ENCODE measurements around the gene MAP3K1. TPM values are rescaled to one million over a fixed set of nuclear protein-coding genes. Genes with fewer than 3 reads are reported as not detected.

The MAP3K1 gene
- total and polyA plus RNA-seq, 2 experiments from 2014 or later = 9.5 to 14.4 TPM

DNA sequence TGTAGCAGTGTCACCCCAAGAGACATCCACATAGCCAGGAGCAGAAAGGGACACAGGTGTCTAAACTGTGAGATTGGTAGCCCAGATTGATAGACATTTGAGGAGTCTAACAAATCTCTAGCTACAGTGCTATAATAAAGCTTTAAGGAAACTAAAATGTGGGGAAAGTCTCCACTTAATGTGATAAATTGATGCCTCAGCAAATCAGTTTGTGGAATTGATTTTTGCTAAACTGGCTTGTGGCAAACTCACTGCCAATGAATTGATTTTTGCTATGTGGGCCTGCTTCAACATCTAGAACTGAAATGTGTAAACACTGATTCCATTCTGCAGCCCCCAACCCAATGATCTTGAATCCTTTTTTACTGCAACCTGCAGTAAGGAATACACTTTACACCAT, 16.8 kb upstream of the MAP3K1 start:
- Histone ChIP-seq H3F3A (replicated peaks; ENCODE audit: low read depth) (no peaks in the 10 kb centered on the region), H3K9me2 (ENCODE audit: insufficient read depth) (no peaks in the 10 kb centered on the region), H4K20me1 (replicated peaks; ENCODE audit: insufficient read depth) (no peaks in the 10 kb centered on the region), H3K4me3 (no peak overlapping the region), H3K4me1 (ENCODE audit: insufficient read depth) (no peaks in the 10 kb centered on the region), H3K79me2 (replicated peaks; ENCODE audit: insufficient read depth) (no peaks in the 10 kb centered on the region), H3K4me2 (no peak overlapping the region), H3K27ac (ENCODE audit: low read depth) (no peak overlapping the region), H3K27me3 (ENCODE audit: insufficient read depth) (no peaks in the 10 kb centered on the region), H2AFZ (no peak overlapping the region), H3K36me3 (ENCODE audit: insufficient read depth) (no peaks in the 10 kb centered on the region)
- TF ChIP-seq NANOG (IDR thresholded peaks at IDR 0.05; ENCODE audit: borderline replicate concordance) (no peak), POLR2AphosphoS5 (IDR thresholded peaks at IDR 0.05; ENCODE audit: low read depth) (no peak), EZH2phosphoT487 (IDR thresholded peaks at IDR 0.05; ENCODE audit: unreplicated experiment) (no peak)
- Mint-ChIP-seq H3K9me3 (no peaks in the 10 kb centered on the region), H3K4me3 (no peak overlapping the region), H3K27me3 (ENCODE audit: insufficient read depth, low read depth, poor library complexity) (peaks cover 2% of the 10 kb centered on the region), H3K36me3 (ENCODE audit: low read depth) (no peaks in the 10 kb centered on the region), H3K4me1 (no peaks in the 10 kb centered on the region), H3K27ac (no peak overlapping the region)
- ATAC-seq = no peak
- no peak for DNase-seq (ENCODE audit: low spot score)

DNA sequence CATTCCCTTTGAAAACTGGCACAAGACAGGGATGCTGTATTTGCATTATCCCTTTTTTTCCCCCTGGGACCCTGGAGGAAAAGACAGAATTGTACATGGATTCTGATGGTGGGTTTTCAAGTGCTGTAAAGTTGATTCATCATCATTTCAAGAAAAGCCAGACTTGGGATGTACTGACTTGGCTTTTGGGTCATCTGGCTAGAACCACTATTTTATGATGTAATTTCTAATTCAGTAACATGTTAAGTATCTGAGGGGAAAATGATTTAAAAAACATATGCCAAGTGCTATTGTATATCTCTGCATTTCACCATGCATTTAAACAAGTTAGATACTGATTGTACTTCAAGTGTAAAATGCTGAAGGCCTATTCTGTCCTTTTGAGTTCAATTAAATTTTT, 15.2 kb upstream of the MAP3K1 start:
- Histone ChIP-seq H3K4me3 (no peak overlapping the region), H3K27ac (ENCODE audit: low read depth) (no peak overlapping the region), H3F3A (replicated peaks; ENCODE audit: low read depth) (no peaks in the 10 kb centered on the region), H3K36me3 (ENCODE audit: insufficient read depth) (no peaks in the 10 kb centered on the region), H3K4me2 (no peak overlapping the region), H4K20me1 (replicated peaks; ENCODE audit: insufficient read depth) (no peaks in the 10 kb centered on the region), H3K27me3 (ENCODE audit: insufficient read depth) (no peaks in the 10 kb centered on the region), H2AFZ (no peak overlapping the region), H3K9me2 (ENCODE audit: insufficient read depth) (no peaks in the 10 kb centered on the region; the same call in 1 of the 2 replicates), H3K79me2 (replicated peaks; ENCODE audit: insufficient read depth) (no peaks in the 10 kb centered on the region), H3K4me1 (ENCODE audit: insufficient read depth) (no peaks in the 10 kb centered on the region)
- ATAC-seq (no peak), DNase-seq (ENCODE audit: low spot score) (no peak)
- Mint-ChIP-seq H3K27me3 (ENCODE audit: insufficient read depth, low read depth, poor library complexity) (peaks cover 4% of the 10 kb centered on the region), H3K9me3 (no peaks in the 10 kb centered on the region), H3K27ac (no peak overlapping the region), H3K4me3 (no peak overlapping the region), H3K4me1 (no peaks in the 10 kb centered on the region), H3K36me3 (ENCODE audit: low read depth) (no peaks in the 10 kb centered on the region)
- TF ChIP-seq, protein P1, sequence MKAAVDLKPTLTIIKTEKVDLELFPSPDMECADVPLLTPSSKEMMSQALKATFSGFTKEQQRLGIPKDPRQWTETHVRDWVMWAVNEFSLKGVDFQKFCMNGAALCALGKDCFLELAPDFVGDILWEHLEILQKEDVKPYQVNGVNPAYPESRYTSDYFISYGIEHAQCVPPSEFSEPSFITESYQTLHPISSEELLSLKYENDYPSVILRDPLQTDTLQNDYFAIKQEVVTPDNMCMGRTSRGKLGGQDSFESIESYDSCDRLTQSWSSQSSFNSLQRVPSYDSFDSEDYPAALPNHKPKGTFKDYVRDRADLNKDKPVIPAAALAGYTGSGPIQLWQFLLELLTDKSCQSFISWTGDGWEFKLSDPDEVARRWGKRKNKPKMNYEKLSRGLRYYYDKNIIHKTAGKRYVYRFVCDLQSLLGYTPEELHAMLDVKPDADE (IDR thresholded peaks at IDR 0.05) = no peak
- TF ChIP-seq NANOG (IDR thresholded peaks at IDR 0.05; ENCODE audit: borderline replicate concordance) (no peak), EZH2phosphoT487 (IDR thresholded peaks at IDR 0.05; ENCODE audit: unreplicated experiment) (no peak), STAT1 (IDR thresholded peaks at IDR 0.05; ENCODE audit: unreplicated experiment) (no peak), ZNF114 (CRISPR knock-in tag; IDR thresholded peaks at IDR 0.05) (no peak), EZH2 (IDR thresholded peaks at IDR 0.05; ENCODE audit: low read depth, unreplicated experiment) (no peak), JUNB (IDR thresholded peaks at IDR 0.05; ENCODE audit: unreplicated experiment) (no peak), POLR2AphosphoS5 (IDR thresholded peaks at IDR 0.05; ENCODE audit: low read depth) (no peak)
- TF ChIP-seq, protein P2, sequence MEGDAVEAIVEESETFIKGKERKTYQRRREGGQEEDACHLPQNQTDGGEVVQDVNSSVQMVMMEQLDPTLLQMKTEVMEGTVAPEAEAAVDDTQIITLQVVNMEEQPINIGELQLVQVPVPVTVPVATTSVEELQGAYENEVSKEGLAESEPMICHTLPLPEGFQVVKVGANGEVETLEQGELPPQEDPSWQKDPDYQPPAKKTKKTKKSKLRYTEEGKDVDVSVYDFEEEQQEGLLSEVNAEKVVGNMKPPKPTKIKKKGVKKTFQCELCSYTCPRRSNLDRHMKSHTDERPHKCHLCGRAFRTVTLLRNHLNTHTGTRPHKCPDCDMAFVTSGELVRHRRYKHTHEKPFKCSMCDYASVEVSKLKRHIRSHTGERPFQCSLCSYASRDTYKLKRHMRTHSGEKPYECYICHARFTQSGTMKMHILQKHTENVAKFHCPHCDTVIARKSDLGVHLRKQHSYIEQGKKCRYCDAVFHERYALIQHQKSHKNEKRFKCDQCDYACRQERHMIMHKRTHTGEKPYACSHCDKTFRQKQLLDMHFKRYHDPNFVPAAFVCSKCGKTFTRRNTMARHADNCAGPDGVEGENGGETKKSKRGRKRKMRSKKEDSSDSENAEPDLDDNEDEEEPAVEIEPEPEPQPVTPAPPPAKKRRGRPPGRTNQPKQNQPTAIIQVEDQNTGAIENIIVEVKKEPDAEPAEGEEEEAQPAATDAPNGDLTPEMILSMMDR (conservative IDR thresholded peaks at IDR 0.05; ENCODE audit: low read depth in 2 of 2) = no peak
- TF ChIP-seq, protein P3, sequence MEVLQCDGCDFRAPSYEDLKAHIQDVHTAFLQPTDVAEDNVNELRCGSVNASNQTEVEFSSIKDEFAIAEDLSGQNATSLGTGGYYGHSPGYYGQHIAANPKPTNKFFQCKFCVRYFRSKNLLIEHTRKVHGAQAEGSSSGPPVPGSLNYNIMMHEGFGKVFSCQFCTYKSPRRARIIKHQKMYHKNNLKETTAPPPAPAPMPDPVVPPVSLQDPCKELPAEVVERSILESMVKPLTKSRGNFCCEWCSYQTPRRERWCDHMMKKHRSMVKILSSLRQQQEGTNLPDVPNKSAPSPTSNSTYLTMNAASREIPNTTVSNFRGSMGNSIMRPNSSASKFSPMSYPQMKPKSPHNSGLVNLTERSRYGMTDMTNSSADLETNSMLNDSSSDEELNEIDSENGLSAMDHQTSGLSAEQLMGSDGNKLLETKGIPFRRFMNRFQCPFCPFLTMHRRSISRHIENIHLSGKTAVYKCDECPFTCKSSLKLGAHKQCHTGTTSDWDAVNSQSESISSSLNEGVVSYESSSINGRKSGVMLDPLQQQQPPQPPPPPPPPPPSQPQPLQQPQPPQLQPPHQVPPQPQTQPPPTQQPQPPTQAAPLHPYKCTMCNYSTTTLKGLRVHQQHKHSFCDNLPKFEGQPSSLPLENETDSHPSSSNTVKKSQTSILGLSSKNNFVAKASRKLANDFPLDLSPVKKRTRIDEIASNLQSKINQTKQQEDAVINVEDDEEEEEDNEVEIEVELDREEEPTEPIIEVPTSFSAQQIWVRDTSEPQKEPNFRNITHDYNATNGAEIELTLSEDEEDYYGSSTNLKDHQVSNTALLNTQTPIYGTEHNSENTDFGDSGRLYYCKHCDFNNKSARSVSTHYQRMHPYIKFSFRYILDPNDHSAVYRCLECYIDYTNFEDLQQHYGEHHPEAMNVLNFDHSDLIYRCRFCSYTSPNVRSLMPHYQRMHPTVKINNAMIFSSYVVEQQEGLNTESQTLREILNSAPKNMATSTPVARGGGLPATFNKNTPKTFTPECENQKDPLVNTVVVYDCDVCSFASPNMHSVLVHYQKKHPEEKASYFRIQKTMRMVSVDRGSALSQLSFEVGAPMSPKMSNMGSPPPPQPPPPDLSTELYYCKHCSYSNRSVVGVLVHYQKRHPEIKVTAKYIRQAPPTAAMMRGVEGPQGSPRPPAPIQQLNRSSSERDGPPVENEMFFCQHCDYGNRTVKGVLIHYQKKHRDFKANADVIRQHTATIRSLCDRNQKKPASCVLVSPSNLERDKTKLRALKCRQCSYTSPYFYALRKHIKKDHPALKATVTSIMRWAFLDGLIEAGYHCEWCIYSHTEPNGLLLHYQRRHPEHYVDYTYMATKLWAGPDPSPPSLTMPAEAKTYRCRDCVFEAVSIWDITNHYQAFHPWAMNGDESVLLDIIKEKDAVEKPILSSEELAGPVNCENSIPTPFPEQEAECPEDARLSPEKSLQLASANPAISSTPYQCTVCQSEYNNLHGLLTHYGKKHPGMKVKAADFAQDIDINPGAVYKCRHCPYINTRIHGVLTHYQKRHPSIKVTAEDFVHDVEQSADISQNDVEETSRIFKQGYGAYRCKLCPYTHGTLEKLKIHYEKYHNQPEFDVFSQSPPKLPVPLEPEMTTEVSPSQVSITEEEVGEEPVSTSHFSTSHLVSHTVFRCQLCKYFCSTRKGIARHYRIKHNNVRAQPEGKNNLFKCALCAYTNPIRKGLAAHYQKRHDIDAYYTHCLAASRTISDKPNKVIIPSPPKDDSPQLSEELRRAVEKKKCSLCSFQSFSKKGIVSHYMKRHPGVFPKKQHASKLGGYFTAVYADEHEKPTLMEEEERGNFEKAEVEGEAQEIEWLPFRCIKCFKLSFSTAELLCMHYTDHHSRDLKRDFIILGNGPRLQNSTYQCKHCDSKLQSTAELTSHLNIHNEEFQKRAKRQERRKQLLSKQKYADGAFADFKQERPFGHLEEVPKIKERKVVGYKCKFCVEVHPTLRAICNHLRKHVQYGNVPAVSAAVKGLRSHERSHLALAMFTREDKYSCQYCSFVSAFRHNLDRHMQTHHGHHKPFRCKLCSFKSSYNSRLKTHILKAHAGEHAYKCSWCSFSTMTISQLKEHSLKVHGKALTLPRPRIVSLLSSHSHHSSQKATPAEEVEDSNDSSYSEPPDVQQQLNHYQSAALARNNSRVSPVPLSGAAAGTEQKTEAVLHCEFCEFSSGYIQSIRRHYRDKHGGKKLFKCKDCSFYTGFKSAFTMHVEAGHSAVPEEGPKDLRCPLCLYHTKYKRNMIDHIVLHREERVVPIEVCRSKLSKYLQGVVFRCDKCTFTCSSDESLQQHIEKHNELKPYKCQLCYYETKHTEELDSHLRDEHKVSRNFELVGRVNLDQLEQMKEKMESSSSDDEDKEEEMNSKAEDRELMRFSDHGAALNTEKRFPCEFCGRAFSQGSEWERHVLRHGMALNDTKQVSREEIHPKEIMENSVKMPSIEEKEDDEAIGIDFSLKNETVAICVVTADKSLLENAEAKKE (CRISPR knock-in tag; IDR thresholded peaks at IDR 0.05) = no peak

Measured in GM23338 (cell line).